GM21515 (cell line): ENCODE measurements around the gene USP51.
A peak's percentile ranks its signal among the peaks of the same experiment; 100 is the strongest.
"Not testable (repeated sequence)": the region's sequence is repeated elsewhere in the genome, so short reads cannot be mapped to it uniquely, and the experiment has no call there.

Experiments used
- ATAC-seq: cut with Tn5 transposase; IDR thresholded peaks from one replicate; pipeline ENCODE4 v1.9.1; 2021; ENCODE audit not compliant: unreplicated experiment

Gene USP51

GRCh38 chrX:55465791-55466190 is 23.9 kb downstream of the USP51 start:
- ATAC-seq, result not testable (repeated sequence)

- ATAC-seq, result not testable (repeated sequence)
Measured at GRCh38 chrX:55465108-55465507, 24.5 kb downstream of the USP51 start.

GRCh38 chrX:55464050-55464449 is 25.6 kb downstream of the USP51 start:
- ATAC-seq, result not testable (repeated sequence)

GRCh38 chrX:55459926-55460325 is 29.7 kb downstream of the USP51 start:
- not testable (repeated sequence) for ATAC-seq

DNA sequence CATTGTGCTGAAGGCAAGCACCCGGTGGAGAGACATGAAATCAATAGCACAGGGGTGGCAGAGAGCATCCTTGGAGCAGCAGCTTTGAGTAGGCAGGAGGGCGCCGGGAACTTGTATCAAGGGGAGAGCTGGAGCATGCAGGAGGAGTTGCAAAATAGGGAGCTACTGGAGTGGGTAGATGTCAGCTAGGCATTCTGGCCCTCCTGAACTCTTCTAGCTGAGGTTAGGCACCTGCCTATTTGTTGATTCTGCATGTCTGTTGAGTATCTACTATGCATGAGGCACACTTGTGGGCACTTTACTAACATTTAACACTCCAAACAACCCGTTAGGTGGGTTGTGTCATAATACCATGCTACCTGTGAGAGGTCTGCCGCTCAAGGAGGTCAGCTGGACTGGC is 30.2 kb downstream of the USP51 start:
- not testable (repeated sequence) for ATAC-seq

GRCh38 chrX:55455708-55456107 is 33.9 kb downstream of the USP51 start:
- not testable (repeated sequence) for ATAC-seq

- no peak for ATAC-seq
Measured at GRCh38 chrX:55452833-55453124, 36.9 kb downstream of the USP51 start.

DNA sequence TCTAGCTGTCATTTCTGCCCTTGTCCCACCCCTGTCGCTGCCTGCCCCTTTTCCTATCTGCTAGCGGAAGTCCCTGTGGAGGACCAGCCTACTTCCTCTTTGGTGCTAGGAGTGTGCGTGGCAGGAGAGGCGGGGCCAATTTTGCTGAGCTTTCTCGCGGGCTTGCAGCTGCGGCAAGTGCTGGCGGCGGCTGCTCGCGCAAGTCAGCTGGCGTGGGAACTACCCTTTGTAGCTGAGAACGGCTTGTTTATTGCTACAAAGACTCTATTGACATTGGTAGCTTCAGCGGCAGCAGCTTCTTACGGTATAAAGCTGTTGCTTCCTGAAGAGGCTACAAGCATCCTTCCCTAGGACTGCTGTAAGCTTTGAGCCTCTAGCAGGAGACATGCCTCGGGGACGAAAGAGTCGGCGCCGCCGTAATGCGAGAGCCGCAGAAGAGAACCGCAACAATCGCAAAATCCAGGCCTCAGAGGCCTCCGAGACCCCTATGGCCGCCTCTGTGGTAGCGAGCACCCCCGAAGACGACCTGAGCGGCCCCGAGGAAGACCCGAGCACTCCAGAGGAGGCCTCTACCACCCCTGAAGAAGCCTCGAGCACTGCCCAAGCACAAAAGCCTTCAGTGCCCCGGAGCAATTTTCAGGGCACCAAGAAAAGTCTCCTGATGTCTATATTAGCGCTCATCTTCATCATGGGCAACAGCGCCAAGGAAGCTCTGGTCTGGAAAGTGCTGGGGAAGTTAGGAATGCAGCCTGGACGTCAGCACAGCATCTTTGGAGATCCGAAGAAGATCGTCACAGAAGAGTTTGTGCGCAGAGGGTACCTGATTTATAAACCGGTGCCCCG is 37.4 kb downstream of the USP51 start, which contains the start of gene MAGEH1:
MAGEH1 (plus strand) TSS at position 138 of the 843 bp plus-strand sequence; CDS start at position 386, 248 bp downstream.
- ATAC-seq, result peak; percentile 99

DNA sequence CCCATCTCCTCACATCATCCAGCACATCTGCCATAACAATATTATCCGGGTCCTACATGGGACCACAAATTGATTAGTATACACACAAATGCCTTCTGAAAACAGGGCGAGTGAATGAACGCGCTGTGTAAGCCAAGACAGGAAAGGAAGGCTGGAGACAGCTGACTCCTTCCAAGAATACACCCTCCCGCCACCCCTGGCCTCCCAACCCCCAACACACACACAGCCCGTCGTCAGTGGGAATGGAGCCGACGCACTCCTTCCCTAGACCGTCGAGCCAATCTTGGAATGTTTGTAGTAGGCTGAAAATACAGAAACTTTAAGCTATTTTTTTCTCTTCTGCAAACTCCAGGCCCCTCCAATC is 38.0 kb downstream of the USP51 start:
- peak; percentile 30 for ATAC-seq

GRCh38 chrX:55451141-55451540 is 38.5 kb downstream of the USP51 start:
- no peak for ATAC-seq

DNA sequence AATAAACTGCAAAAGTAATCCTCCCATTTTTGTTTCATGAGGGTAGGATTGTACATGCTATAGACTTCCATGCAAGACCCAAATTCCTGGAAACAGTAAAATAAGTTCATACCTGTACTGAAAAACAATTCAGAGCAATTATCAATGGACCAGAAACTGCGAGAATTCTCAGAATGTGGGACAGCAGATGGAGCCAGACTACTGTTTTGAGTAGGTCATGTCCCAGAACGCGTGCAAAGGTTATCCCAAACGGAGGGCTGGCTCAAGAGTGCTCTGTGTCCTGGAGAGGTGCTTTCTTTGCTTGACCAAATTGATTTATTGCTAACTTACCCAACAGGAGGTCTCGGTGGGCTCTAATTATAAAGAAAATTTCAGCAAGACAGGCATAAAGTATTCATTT is 39.4 kb downstream of the USP51 start:
- no peak for ATAC-seq

DNA sequence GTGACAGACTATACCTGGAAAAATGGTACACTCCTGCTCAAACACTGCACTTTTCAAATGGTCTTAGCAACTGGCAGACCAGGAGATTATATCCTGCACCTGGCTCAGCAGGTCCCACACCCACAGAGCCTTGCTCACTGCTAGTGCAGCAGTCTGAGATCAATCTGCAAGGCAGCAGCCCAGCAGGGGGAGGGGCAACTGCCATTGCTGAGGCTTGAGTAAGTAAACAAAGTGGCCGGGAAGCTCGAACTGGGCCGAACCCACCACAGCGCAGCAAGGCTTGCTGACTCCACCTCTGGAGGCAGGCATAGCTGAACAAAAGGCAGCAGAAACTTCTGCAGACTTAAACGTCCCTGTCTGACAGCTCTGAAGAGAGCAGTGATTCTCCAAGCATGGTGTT is 46.2 kb downstream of the USP51 start:
- not testable (repeated sequence) for ATAC-seq
